SU-DHL-6 (cell line): ENCODE results near the gene CREG1.
"Not testable (repeated sequence)": the region's sequence is repeated elsewhere in the genome, so short reads cannot be mapped to it uniquely, and the experiment has no call there.

Experiments
- H2AFZ ChIP-seq: fragments of 200-600 bp; sonication (generic); 2 replicates; pipeline ENCODE4 v1.6.1; 2014; ENCODE audit warnings: low read depth, mild to moderate bottlenecking, moderate library complexity, mixed read lengths, antibody characterized with exemption, low read length; ENCODE audit not compliant: severe bottlenecking
- H3F3A ChIP-seq: fragments of 200-600 bp; shearing (Covaris generic); 2 replicates; pipeline ENCODE4 v1.6.0; 2016; ENCODE audit warnings: antibody characterized with exemption, mild to moderate bottlenecking; ENCODE audit not compliant: insufficient read depth
- H3K27ac ChIP-seq: fragments of 200-600 bp; sonication (generic); 2 replicates; pipeline ENCODE4 v1.5.1; 2016; ENCODE audit warnings: low read depth, mild to moderate bottlenecking, low read length, moderate library complexity, mixed read lengths
- H3K27me3 ChIP-seq: fragments of 200-600 bp; sonication (generic), shearing (Covaris generic); 2 replicates; pipeline ENCODE4 v1.6.0; 2014; ENCODE audit warnings: mild to moderate bottlenecking, low read length
- H3K36me3 ChIP-seq: fragments of 200-600 bp; sonication (generic); 2 replicates; pipeline ENCODE4 v1.6.1; 2014; ENCODE audit warnings: mild to moderate bottlenecking, low read length, mixed read lengths
- H3K4me2 ChIP-seq: fragments of 300-600, 200-600 bp; shearing (Covaris generic), sonication (generic); 2 replicates; pipeline ENCODE4 v1.6.0; 2014; ENCODE audit warnings: low read length, low read depth, mild to moderate bottlenecking; ENCODE audit not compliant: poor library complexity, severe bottlenecking
- H3K4me3 ChIP-seq: fragments of 200-600 bp; sonication (generic); 2 replicates; pipeline ENCODE4 v1.5.1; 2014; ENCODE audit warnings: antibody characterized with exemption, low read length, mild to moderate bottlenecking, mixed read lengths; ENCODE audit not compliant: insufficient read depth, poor library complexity, severe bottlenecking
- H3K79me2 ChIP-seq: fragments of 200-600 bp; sonication (generic); 2 replicates; pipeline ENCODE4 v1.6.1; 2014; ENCODE audit warnings: mild to moderate bottlenecking, low read length, moderate library complexity; ENCODE audit not compliant: insufficient read depth
- H3K9ac ChIP-seq: fragments of 200-600 bp; sonication (generic); 2 replicates; pipeline ENCODE4 v1.7.0; 2014; ENCODE audit warnings: mild to moderate bottlenecking, low read length
- H3K9me2 ChIP-seq: fragments of 200-600 bp; sonication (generic); replicated peaks from 2 replicates; pipeline ENCODE4 v1.6.1; 2014; ENCODE audit warnings: low read length; ENCODE audit not compliant: insufficient read depth
- H3K9me3 ChIP-seq: fragments of 200-600 bp; sonication (generic); 2 replicates; pipeline ENCODE4 v1.6.1; 2014; ENCODE audit warnings: low read length, mixed read lengths; ENCODE audit not compliant: insufficient read depth
- H4K20me1 ChIP-seq: fragments of 200-600 bp; sonication (generic); 2 replicates; pipeline ENCODE4 v1.6.1; 2014; ENCODE audit warnings: low read depth, mild to moderate bottlenecking, antibody characterized with exemption, low read length, moderate library complexity, mixed read lengths
- EZH2phosphoT487 ChIP-seq: fragments of 200-600 bp; sonication (generic), shearing (Covaris generic); conservative IDR thresholded peaks from 2 replicates; pipeline ENCODE4 v1.6.1; 2018; ENCODE audit warnings: mild to moderate bottlenecking, antibody characterized with exemption, low read length, moderate library complexity, mixed read lengths
- TF ChIP-seq, protein P1 (sequence below): fragments of 200-600 bp; sonication (generic); IDR thresholded peaks from one replicate; pipeline ENCODE4 v1.5.1; 2017; ENCODE audit warnings: antibody characterized with exemption, mild to moderate bottlenecking, low read length, moderate library complexity; ENCODE audit not compliant: insufficient read depth, poor library complexity, severe bottlenecking

Gene CREG1

DNA sequence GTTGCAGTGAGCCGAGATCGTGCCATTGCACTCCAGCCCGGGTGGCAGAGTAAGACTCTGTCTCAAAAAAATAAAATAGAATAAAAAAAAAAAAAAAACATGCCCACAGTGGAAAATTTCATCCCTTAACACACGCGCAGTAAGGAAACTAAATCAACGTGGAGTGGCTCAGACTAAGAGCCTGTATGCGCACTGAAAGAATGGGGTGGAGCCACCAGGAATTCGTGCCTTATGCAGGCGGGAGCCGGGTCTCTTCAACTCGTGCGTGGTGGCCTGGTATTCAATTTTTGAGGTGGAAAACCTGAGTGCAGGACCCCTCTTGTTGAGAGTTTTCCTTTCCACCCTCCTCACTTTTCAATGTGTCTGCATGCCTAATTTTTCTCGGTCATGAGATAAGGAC is 22.1 kb upstream of the CREG1 start:
- Histone ChIP-seq H3K9ac (no peak overlapping the region), H3F3A (no peaks in the 10 kb centered on the region), H3K9me2 (no peaks in the 10 kb centered on the region), H3K4me3 (no peak overlapping the region), H4K20me1 (no peaks in the 10 kb centered on the region), H3K4me2 (no peak overlapping the region), H3K27me3 (no peaks in the 10 kb centered on the region), H3K9me3 (no peaks in the 10 kb centered on the region), H2AFZ (no peak overlapping the region), H3K27ac (no peak overlapping the region), H3K79me2 (no peaks in the 10 kb centered on the region), H3K36me3 (no peaks in the 10 kb centered on the region)
- TF ChIP-seq, protein P1, sequence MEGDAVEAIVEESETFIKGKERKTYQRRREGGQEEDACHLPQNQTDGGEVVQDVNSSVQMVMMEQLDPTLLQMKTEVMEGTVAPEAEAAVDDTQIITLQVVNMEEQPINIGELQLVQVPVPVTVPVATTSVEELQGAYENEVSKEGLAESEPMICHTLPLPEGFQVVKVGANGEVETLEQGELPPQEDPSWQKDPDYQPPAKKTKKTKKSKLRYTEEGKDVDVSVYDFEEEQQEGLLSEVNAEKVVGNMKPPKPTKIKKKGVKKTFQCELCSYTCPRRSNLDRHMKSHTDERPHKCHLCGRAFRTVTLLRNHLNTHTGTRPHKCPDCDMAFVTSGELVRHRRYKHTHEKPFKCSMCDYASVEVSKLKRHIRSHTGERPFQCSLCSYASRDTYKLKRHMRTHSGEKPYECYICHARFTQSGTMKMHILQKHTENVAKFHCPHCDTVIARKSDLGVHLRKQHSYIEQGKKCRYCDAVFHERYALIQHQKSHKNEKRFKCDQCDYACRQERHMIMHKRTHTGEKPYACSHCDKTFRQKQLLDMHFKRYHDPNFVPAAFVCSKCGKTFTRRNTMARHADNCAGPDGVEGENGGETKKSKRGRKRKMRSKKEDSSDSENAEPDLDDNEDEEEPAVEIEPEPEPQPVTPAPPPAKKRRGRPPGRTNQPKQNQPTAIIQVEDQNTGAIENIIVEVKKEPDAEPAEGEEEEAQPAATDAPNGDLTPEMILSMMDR: no peak
- TF ChIP-seq EZH2phosphoT487: no peak

DNA sequence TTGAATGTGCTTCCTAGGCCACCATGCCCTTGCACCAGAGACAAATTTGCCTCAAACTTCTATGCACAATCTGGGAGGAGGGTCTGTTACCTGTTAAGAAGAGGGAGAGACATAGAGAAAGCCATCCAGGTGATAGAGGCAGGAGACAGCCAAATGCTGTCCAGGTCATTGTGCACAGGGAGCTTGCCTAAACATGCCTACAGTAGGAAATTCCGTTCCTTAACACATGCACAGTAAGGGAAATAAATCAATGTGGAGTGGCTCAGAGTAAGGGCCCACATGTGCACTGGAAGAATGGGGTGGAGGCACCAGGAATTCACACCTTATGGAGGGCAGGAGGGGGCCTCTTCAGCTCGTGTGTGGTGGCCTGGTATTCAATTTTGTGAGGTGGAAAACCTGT is 19.5 kb upstream of the CREG1 start:
- no peaks in the 10 kb centered on the region for H3F3A ChIP-seq
- H3K4me3 ChIP-seq: no peak overlapping the region
- H3K9me2 ChIP-seq: no peaks in the 10 kb centered on the region
- no peaks in the 10 kb centered on the region for H4K20me1 ChIP-seq
- H3K9me3 ChIP-seq: no peaks in the 10 kb centered on the region
- TF ChIP-seq EZH2phosphoT487: no peak
- TF ChIP-seq, protein P1: no peak
- no peak overlapping the region for H3K27ac ChIP-seq
- H3K9ac ChIP-seq: no peak overlapping the region
- no peaks in the 10 kb centered on the region for H3K36me3 ChIP-seq
- H2AFZ ChIP-seq: no peak overlapping the region
- H3K79me2 ChIP-seq: no peaks in the 10 kb centered on the region
- H3K27me3 ChIP-seq: no peaks in the 10 kb centered on the region
- H3K4me2 ChIP-seq: no peak overlapping the region

DNA sequence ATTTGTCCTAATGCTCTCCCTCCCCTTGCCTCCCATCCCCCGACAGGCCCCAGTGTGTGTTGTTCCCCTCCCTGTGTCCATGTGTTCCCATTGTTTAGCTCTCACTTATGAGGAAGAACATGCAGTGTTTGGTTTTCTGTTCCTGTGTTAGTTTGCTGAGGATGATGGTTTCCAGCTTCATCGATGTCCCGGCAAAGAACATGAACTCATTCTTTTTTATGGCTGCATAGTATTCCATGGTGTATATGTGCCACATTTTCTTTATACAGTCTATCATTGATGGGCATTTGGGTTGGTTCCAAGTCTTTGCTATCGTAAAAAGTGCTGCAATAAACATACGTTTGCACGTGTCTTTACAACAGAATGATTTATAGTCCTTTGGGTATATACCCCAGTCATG is 17.1 kb upstream of the CREG1 start:
- H3K9ac ChIP-seq, H3F3A ChIP-seq, H3K4me3 ChIP-seq, H3K27ac ChIP-seq, H3K27me3 ChIP-seq, H3K9me2 ChIP-seq, H3K4me2 ChIP-seq, H4K20me1 ChIP-seq, H3K36me3 ChIP-seq, H3K79me2 ChIP-seq, H2AFZ ChIP-seq, H3K9me3 ChIP-seq: not testable (repeated sequence)

- Histone ChIP-seq H3K4me3 (no peak overlapping the region), H3K27ac (no peak overlapping the region), H3K27me3 (no peaks in the 10 kb centered on the region), H3K36me3 (no peaks in the 10 kb centered on the region), H3K9ac (no peak overlapping the region), H3K9me2 (no peaks in the 10 kb centered on the region), H3K9me3 (no peaks in the 10 kb centered on the region), H2AFZ (no peak overlapping the region), H3K4me2 (no peak overlapping the region), H3K79me2 (no peaks in the 10 kb centered on the region), H4K20me1 (no peaks in the 10 kb centered on the region), H3F3A (no peaks in the 10 kb centered on the region)
- TF ChIP-seq, protein P1: no peak
- TF ChIP-seq EZH2phosphoT487: no peak
Measured at GRCh38 chr1:167567663-167568062, 14.1 kb upstream of the CREG1 start.
